HG03457 (cell line): ENCODE measurements around the gene CFAP58.

Experiments used
- ATAC-seq: cut with Tn5 transposase; IDR thresholded peaks from one replicate; pipeline ENCODE4 v1.9.1; 2021; ENCODE audit warnings: moderate number of reproducible peaks; ENCODE audit not compliant: unreplicated experiment

Gene CFAP58

GRCh38 chr10:104321725-104322415 is 31.8 kb upstream of the CFAP58 start:
- no peak for ATAC-seq

- ATAC-seq, result no peak
These were observed 31.2 kb upstream of the CFAP58 start for GRCh38 chr10:104322416-104322782.

GRCh38 chr10:104323085-104323484 is 30.5 kb upstream of the CFAP58 start:
- no peak for ATAC-seq

GRCh38 chr10:104323760-104324201 is 29.9 kb upstream of the CFAP58 start:
- no peak for ATAC-seq

GRCh38 chr10:104324221-104324686 is 29.4 kb upstream of the CFAP58 start:
- ATAC-seq, result no peak

- no peak for ATAC-seq
These were observed 28.7 kb upstream of the CFAP58 start for GRCh38 chr10:104324931-104325330.

GRCh38 chr10:104325436-104326435 is 27.9 kb upstream of the CFAP58 start:
- no peak for ATAC-seq

- no peak for ATAC-seq
These were observed 26.5 kb upstream of the CFAP58 start for GRCh38 chr10:104326991-104327610.

- ATAC-seq, result no peak
These were observed 25.6 kb upstream of the CFAP58 start for GRCh38 chr10:104327745-104328645.

- no peak for ATAC-seq
These were observed 25.1 kb upstream of the CFAP58 start for GRCh38 chr10:104328646-104328895.

- ATAC-seq, result peak; percentile 37
These were observed 24.5 kb upstream of the CFAP58 start for GRCh38 chr10:104328896-104329710.

GRCh38 chr10:104329735-104330134 is 23.9 kb upstream of the CFAP58 start:
- no peak for ATAC-seq

GRCh38 chr10:104330168-104331110 is 23.2 kb upstream of the CFAP58 start:
- no peak for ATAC-seq

- no peak for ATAC-seq
These were observed 22.3 kb upstream of the CFAP58 start for GRCh38 chr10:104331208-104331838.

- ATAC-seq, result no peak
These were observed 21.2 kb upstream of the CFAP58 start for GRCh38 chr10:104332243-104333031.

- no peak for ATAC-seq
These were observed 20.5 kb upstream of the CFAP58 start for GRCh38 chr10:104333032-104333727.
